Left kidney (tissue), 1 donor: ENCODE measurements around the gene DNMBP. TPM values are rescaled to one million over a fixed set of nuclear protein-coding genes. Genes with fewer than 3 reads are reported as not detected.

Source experiments
- polyA plus RNA-seq: library from polyadenylated mRNA; unstranded; fragments of 120-200 nt; gene quantifications from one replicate; pipeline ENCODE4 v1.2.1, GENCODE V29; 2013; ENCODE audit not compliant: insufficient read length

DNMBP gene
- polyA plus RNA-seq, 1 donor, result 39.0 TPM

Other genes with a start within 250 kb of the DNMBP start
- gene ABCC2, start 227.3 kb downstream of the DNMBP start, polyA plus RNA-seq, result 15.2 TPM
- 3.0 TPM for gene CPN1, start 71.9 kb upstream of the DNMBP start, polyA plus RNA-seq
- 59.1 TPM for gene ERLIN1, start 176.1 kb upstream of the DNMBP start, polyA plus RNA-seq
- gene CHUK, start 219.6 kb upstream of the DNMBP start, polyA plus RNA-seq, result 36.7 TPM